Fibroblast of mammary gland (primary cell): ENCODE measurements around the gene GATD1.
"Not testable (repeated sequence)": the region's sequence is repeated elsewhere in the genome, so short reads cannot be mapped to it uniquely, and the experiment has no call there.

Experiments used
- DNase-seq: peaks from one replicate; pipeline ENCODE4 v3.0.0-alpha.2; 2010; ENCODE audit warnings: low read depth
- H3K4me3 ChIP-seq: 2 replicates; pipeline ENCODE4 v1.5.1; 2011; ENCODE audit warnings: low read depth, mild to moderate bottlenecking, low read length, moderate library complexity; ENCODE audit not compliant: control insufficient read depth
- CTCF ChIP-seq: conservative IDR thresholded peaks from 2 replicates; pipeline ENCODE4 v1.5.1; 2011; ENCODE audit warnings: low read depth, low read length, inconsistent platforms; ENCODE audit not compliant: control insufficient read depth, insufficient read depth

The GATD1 gene

GRCh38 chr11:742571-743201 lies 34.6 kb downstream of the GATD1 start:
- DNase-seq: no peak
- no peak overlapping the region for H3K4me3 ChIP-seq
- TF ChIP-seq CTCF: no peak

- TF ChIP-seq CTCF: no peak
- no peak for DNase-seq
These were observed 35.1 kb downstream of the GATD1 start for GRCh38 chr11:742156-742546.

GRCh38 chr11:737899-738298 lies 39.4 kb downstream of the GATD1 start:
- DNase-seq, H3K4me3 ChIP-seq: not testable (repeated sequence)

More at GRCh38 chr11:742156-742546, 35.1 kb downstream of the GATD1 start:
- no peak overlapping the region for H3K4me3 ChIP-seq

- DNase-seq: no peak
- TF ChIP-seq CTCF: no peak
- H3K4me3 ChIP-seq: no peak overlapping the region
These were observed 39.9 kb downstream of the GATD1 start for GRCh38 chr11:737366-737765.

- not testable (repeated sequence) for DNase-seq, H3K4me3 ChIP-seq
These were observed 42.7 kb downstream of the GATD1 start for GRCh38 chr11:734541-734940.

- no peak for TF ChIP-seq CTCF
- DNase-seq: no peak
- H3K4me3 ChIP-seq: no peak overlapping the region
These were observed 44.2 kb downstream of the GATD1 start for GRCh38 chr11:733072-733471.

- TF ChIP-seq CTCF: no peak
- no peak for DNase-seq
- H3K4me3 ChIP-seq: no peak overlapping the region
These were observed 47.7 kb downstream of the GATD1 start for GRCh38 chr11:729492-730074.
